Endodermal cell (in vitro differentiated cells): Measurements from ENCODE around the gene GGA3. TPM values are rescaled to one million over a fixed set of nuclear protein-coding genes. Genes with fewer than 3 reads are reported as not detected.

ENCODE experiments used
- DNase-seq: peaks from one replicate; pipeline ENCODE4 v3.0.0-alpha.2; 2017
- H3K27ac ChIP-seq: 2 replicates; pipeline ENCODE4 v1.5.1; 2013; ENCODE audit warnings: mild to moderate bottlenecking, low read depth, low read length, moderate library complexity
- H3K27me3 ChIP-seq: 2 replicates; pipeline ENCODE4 v1.6.1; 2013; ENCODE audit warnings: mild to moderate bottlenecking, low read length, moderate library complexity; ENCODE audit not compliant: insufficient read depth, control insufficient read depth, poor library complexity, severe bottlenecking
- H3K36me3 ChIP-seq: 2 replicates; pipeline ENCODE4 v1.7.0; 2013; ENCODE audit warnings: mild to moderate bottlenecking, low read length, moderate library complexity; ENCODE audit not compliant: control insufficient read depth, insufficient read depth
- H3K4me1 ChIP-seq: one replicate; pipeline ENCODE4 v1.7.0; 2013; ENCODE audit warnings: low read length; ENCODE audit not compliant: control insufficient read depth, insufficient read depth
- H3K4me3 ChIP-seq: 2 replicates; pipeline ENCODE4 v1.5.1; 2013; ENCODE audit warnings: mild to moderate bottlenecking, low read length, moderate library complexity
- H3K9ac ChIP-seq: 2 replicates; pipeline ENCODE4 v1.6.1; 2013; ENCODE audit warnings: mild to moderate bottlenecking, low read length, moderate library complexity; ENCODE audit not compliant: poor library complexity, severe bottlenecking; ENCODE audit errors: extremely low read depth
- H3K9me3 ChIP-seq: 2 replicates; pipeline ENCODE4 v1.6.1; 2013; ENCODE audit warnings: mild to moderate bottlenecking, low read length, moderate library complexity; ENCODE audit not compliant: control insufficient read depth
- H3K27ac Mint-ChIP-seq: 2 replicates; pipeline ENCODE4 v1.8.0; 2020; ENCODE audit warnings: mixed read lengths
- H3K27me3 Mint-ChIP-seq: 2 replicates; pipeline ENCODE4 v1.8.0; 2021; ENCODE audit warnings: mild to moderate bottlenecking, mixed read lengths; ENCODE audit not compliant: insufficient read depth
- H3K36me3 Mint-ChIP-seq: 2 replicates; pipeline ENCODE4 v1.8.0; 2020; ENCODE audit warnings: low read depth, mixed read lengths
- H3K4me1 Mint-ChIP-seq: 2 replicates; pipeline ENCODE4 v1.8.0; 2020; ENCODE audit warnings: mixed read lengths
- H3K4me3 Mint-ChIP-seq: 2 replicates; pipeline ENCODE4 v1.8.0; 2020; ENCODE audit warnings: mild to moderate bottlenecking, moderate library complexity, mixed read lengths
- H3K9me3 Mint-ChIP-seq: 2 replicates; pipeline ENCODE4 v1.8.0; 2020; ENCODE audit warnings: mild to moderate bottlenecking, mixed read lengths
- CTCF ChIP-seq: fragments of 200-600 bp; sonication (generic); conservative IDR thresholded peaks from 2 replicates; pipeline ENCODE4 v1.5.0; 2021; ENCODE audit warnings: antibody characterized with exemption, mild to moderate bottlenecking
- WGBS, 2 experiments: methylation state at CpG; one replicate each; pipeline versions ENCODE4 v1.1.5 to v1.1.7; 2013; ENCODE audit warnings: missing lambda C conversion rate in 2 of 2, mixed read lengths in 1 of 2; ENCODE audit not compliant: insufficient coverage in 1 of 2, insufficient read length in 1 of 2; 5-methylcytosine and 5-hydroxymethylcytosine counted together
- total RNA-seq, 2 donors: library from RNA; stranded (reverse); fragmentation: NEBNext Ultra II Directional in 1 of 2; extraction: Animal tissue kit (Norgen Biotek cat#: 25700) in 1 of 2; gene quantifications; 2 replicates in 1 of 2; 3 replicates in 1 of 2; pipeline ENCODE4 v1.2.1, GENCODE V29; 2021

Gene GGA3
- total RNA-seq, 2 donors from 2014 or later: 64.9 to 73.2 TPM

- no peak overlapping the region for H3K4me3 ChIP-seq
- no peak overlapping the region for H3K4me3 Mint-ChIP-seq
- peaks cover 86% of the 10 kb centered on the region for H3K36me3 ChIP-seq
- H3K27ac ChIP-seq: no peak overlapping the region
- no peaks in the 10 kb centered on the region for H3K4me1 Mint-ChIP-seq
- no peaks in the 10 kb centered on the region for H3K9me3 Mint-ChIP-seq
- H3K9ac ChIP-seq: no peak overlapping the region
- H3K9me3 ChIP-seq: no peaks in the 10 kb centered on the region
- no peaks in the 10 kb centered on the region for H3K27me3 Mint-ChIP-seq
- H3K36me3 Mint-ChIP-seq: peaks cover 66% of the 10 kb centered on the region
- H3K27me3 ChIP-seq: no peaks in the 10 kb centered on the region
- no peak overlapping the region for H3K27ac Mint-ChIP-seq
- H3K4me1 ChIP-seq: no peaks in the 10 kb centered on the region
- DNase-seq: no peak
- TF ChIP-seq CTCF: no peak
- 98% methylated on average over 4 to 5 of the region's 5 CpGs for WGBS, 2 experiments
These were observed 33.7 kb downstream of the GGA3 start for GRCh38 chr17:75227729-75228128.

GRCh38 chr17:75225016-75225415 lies 36.4 kb downstream of the GGA3 start:
- Histone ChIP-seq H3K27me3 (no peaks in the 10 kb centered on the region), H3K27ac (no peak overlapping the region), H3K9me3 (no peaks in the 10 kb centered on the region), H3K9ac (no peak overlapping the region), H3K36me3 (peaks cover 88% of the 10 kb centered on the region), H3K4me1 (no peaks in the 10 kb centered on the region), H3K4me3 (no peak overlapping the region)
- Mint-ChIP-seq H3K4me3 (no peak overlapping the region), H3K4me1 (no peaks in the 10 kb centered on the region), H3K27ac (no peak overlapping the region), H3K36me3 (peaks cover 57% of the 10 kb centered on the region), H3K9me3 (no peaks in the 10 kb centered on the region), H3K27me3 (no peaks in the 10 kb centered on the region)
- 90 to 91% methylated on average over 12 to 14 of the region's 14 CpGs for WGBS, 2 experiments
- DNase-seq: no peak
- TF ChIP-seq CTCF: no peak

GRCh38 chr17:75219815-75220214 lies 41.6 kb downstream of the GGA3 start:
- H3K27ac Mint-ChIP-seq: no peak overlapping the region
- no peaks in the 10 kb centered on the region for H3K9me3 Mint-ChIP-seq

More at GRCh38 chr17:75219815-75220214, 41.6 kb downstream of the GGA3 start:
- H3K27ac ChIP-seq: no peak overlapping the region
- no peak for TF ChIP-seq CTCF
- no peak for DNase-seq
- no peaks in the 10 kb centered on the region for H3K9me3 ChIP-seq
- H3K9ac ChIP-seq: no peak overlapping the region
- Mint-ChIP-seq H3K4me1 (no peaks in the 10 kb centered on the region), H3K36me3 (peaks cover 68% of the 10 kb centered on the region), H3K27me3 (no peaks in the 10 kb centered on the region), H3K4me3 (no peak overlapping the region)
- no peak overlapping the region for H3K4me3 ChIP-seq
- no peaks in the 10 kb centered on the region for H3K4me1 ChIP-seq
- H3K36me3 ChIP-seq: peaks cover 81% of the 10 kb centered on the region
- 89 to 100% methylated on average over 1 to 3 of the region's 3 CpGs for WGBS, 2 experiments
- H3K27me3 ChIP-seq: no peaks in the 10 kb centered on the region
